CD4-positive, alpha-beta T cell treated with Interleukin-15 for 4 hours (primary cell): ENCODE results near the gene DOCK7.
"Not testable (repeated sequence)": the region's sequence is repeated elsewhere in the genome, so short reads cannot be mapped to it uniquely, and the experiment has no call there.

Experiments used
- DNase-seq: peaks from one replicate; pipeline ENCODE4 v3.0.0-alpha.2; 2020; ENCODE audit warnings: low spot score

The DOCK7 gene, protein sequence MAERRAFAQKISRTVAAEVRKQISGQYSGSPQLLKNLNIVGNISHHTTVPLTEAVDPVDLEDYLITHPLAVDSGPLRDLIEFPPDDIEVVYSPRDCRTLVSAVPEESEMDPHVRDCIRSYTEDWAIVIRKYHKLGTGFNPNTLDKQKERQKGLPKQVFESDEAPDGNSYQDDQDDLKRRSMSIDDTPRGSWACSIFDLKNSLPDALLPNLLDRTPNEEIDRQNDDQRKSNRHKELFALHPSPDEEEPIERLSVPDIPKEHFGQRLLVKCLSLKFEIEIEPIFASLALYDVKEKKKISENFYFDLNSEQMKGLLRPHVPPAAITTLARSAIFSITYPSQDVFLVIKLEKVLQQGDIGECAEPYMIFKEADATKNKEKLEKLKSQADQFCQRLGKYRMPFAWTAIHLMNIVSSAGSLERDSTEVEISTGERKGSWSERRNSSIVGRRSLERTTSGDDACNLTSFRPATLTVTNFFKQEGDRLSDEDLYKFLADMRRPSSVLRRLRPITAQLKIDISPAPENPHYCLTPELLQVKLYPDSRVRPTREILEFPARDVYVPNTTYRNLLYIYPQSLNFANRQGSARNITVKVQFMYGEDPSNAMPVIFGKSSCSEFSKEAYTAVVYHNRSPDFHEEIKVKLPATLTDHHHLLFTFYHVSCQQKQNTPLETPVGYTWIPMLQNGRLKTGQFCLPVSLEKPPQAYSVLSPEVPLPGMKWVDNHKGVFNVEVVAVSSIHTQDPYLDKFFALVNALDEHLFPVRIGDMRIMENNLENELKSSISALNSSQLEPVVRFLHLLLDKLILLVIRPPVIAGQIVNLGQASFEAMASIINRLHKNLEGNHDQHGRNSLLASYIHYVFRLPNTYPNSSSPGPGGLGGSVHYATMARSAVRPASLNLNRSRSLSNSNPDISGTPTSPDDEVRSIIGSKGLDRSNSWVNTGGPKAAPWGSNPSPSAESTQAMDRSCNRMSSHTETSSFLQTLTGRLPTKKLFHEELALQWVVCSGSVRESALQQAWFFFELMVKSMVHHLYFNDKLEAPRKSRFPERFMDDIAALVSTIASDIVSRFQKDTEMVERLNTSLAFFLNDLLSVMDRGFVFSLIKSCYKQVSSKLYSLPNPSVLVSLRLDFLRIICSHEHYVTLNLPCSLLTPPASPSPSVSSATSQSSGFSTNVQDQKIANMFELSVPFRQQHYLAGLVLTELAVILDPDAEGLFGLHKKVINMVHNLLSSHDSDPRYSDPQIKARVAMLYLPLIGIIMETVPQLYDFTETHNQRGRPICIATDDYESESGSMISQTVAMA (N-terminal part only)

DNA sequence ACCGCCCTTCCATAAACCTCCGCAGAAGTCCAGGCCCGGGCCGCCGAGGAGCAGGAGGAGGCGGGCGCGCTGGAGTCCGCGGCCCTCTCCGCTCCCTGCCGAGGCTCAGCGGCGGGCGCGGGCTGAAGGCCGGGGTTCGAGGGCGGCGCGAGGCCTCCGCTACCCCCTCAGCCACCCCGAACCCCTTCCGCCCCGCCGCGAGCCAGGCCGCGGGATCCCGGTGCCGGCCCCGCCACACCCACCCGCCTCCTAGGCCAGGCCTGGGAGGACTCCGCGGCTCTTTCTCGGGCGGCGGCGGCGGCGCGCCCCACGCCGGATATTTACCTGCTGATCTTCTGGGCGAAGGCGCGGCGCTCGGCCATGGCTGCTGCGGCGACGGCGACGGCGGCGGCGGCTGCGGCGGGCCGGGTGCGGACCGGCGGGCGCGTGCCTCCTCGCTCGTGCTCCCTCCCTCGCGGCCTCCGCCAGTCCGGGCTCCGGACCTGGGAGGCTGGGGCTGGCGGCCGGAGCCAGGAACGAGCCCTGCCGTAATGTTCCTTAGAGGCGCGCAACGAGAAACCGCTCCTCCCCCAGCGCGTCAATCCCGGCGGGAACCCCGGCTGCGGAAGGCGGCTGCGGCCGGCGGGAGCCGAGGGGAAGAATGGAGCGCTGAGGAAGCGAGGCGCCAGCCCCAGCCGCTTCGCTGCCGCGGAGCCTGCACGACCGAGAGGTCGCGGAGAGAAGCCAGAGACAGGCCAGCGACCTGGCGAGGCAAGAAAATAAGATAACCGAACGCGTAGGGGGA is at the start of gene DOCK7:
TSS of gene DOCK7 (minus strand) at position 484 of the 784 bp plus-strand sequence. CDS start at position 362, 122 bp downstream.
- peak; percentile 39 for DNase-seq

- no peak for DNase-seq
Measured at GRCh38 chr1:62735491-62736171, 47.4 kb upstream of the DOCK7 start.

DNA sequence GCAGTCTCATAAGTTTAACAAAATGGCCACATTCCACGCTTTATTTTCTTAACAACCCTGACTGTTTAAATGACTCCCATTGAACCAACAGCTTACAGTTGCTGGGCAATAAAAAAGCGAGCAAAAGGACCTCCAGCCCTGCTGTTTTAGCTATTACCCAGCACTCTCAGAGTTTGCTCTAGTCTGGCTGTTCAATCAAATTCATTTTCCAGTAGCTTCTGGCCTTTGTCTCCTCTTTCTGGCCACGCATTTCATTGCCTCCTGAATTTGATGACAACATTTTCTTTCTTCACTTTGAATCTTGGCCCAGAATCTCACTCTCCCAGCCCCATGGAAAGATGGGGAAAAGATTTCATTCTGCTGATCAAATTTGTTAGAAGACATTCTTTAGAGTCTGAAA is 44.1 kb upstream of the DOCK7 start:
- DNase-seq = no peak

- no peak for DNase-seq
Measured at GRCh38 chr1:62728963-62729362, 40.8 kb upstream of the DOCK7 start.

GRCh38 chr1:62727656-62728407 is 39.6 kb upstream of the DOCK7 start:
- no peak for DNase-seq

DNA sequence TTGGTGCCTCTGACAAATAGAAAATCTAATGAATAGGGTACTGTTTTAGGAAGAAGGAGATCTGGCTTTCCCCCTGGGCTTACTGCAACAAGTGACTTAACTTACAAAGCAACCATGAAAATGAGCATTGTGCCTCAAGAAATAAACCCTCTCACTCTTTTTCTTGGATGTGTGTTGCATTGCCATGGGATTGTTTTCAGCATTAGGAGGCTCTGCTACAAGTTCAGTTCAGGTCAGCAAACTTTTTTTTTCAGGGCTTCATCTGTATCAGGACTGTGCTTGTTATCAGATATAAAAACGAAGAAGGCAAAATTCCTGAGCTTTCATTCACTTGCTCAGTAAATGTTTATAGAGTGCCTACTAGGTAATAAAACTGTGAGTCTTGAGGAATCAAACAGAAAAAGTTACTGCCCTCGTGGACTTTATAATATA is 37.8 kb upstream of the DOCK7 start:
- DNase-seq = no peak

DNA sequence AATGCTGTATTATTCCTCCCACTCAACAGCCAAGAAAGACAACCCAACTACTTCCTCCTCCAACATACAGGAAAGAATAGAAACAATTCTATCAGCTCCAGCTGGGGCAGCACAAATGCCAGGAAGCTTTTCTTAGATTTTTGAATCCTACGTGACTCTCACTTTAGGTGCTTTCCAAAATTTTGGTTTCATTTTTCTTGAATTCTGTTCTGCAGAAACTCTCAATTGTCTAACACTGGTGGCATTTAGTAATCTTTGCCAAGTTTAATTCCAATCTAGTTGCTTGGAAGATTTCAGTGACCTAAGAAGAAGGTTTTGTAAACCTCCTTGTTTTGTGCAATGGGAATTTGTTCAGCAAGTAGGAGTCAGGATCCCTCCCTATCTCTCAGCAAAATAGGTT is 37.1 kb upstream of the DOCK7 start:
- DNase-seq = no peak

DNA sequence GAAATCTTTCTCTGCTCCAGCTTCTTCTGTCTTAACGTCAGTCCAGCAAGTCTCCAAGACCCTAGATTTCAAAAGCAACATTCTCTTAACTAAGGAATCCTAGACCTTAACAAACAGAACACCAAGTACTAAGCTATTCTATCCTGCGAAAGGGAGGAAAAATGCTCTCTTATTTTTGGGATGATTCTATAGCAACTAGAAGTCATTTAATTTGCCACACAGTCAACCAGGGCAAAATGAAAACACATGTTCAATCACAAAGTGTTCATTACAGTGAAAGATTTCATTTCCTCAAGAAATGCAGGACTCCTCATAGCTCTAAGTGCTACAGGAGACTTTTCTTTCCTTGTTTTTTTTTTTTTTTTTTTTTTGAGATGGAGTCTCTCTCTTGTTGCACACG is 36.2 kb upstream of the DOCK7 start:
- no peak for DNase-seq

- DNase-seq = no peak
Measured at GRCh38 chr1:62723883-62724282, 35.7 kb upstream of the DOCK7 start.

- DNase-seq = no peak
Measured at GRCh38 chr1:62722796-62723195, 34.6 kb upstream of the DOCK7 start.

DNA sequence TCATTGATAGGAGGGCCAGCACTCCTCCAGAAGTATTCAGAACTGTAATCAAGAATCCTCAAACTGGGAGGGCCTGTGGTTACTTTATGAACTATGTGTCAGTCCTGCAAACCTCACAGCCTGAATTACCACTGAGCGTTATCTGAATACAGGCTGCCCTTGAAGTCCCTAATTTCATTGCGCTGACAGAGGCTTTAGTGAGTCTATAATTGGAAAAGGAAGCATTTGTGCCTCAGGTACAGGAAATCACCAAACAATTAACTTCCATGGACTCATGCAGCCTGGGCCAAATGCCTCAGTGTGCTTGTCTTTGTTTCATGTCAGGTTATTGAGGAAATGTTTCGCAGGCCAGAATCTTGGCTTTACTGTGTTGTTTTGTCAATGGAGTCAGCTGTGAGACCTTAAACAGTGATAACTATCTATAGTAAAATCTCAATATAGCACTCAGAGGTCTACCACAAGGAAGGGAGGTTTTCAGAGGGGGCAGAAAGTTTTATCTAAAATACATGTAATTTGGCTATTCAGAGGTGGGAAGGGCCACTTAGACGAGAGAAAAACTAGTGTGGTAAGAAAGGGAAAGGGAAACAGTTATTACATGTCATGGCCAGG is 32.9 kb upstream of the DOCK7 start:
- DNase-seq = no peak

- not testable (repeated sequence) for DNase-seq
Measured at GRCh38 chr1:62718400-62718799, 30.2 kb upstream of the DOCK7 start.

DNA sequence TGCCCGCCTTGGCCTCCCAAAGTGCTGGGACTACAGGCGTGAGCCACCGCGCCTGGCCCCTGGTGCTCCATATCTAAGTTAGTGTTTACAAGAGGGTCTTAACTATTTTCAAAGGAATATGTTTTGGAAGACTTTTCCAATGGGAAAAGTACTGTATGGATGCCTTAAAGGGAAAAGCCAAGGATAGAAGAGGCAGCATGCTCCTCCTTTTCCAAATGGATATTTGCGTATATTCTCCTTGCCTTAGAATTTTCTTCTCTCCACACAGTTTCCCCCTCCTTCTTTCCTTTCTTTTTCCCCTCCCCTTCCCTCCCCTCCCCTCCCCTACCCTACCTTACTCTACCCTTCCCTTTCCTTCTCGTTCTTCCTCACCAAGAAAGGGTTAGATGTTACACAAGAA is 29.3 kb upstream of the DOCK7 start:
- no peak for DNase-seq

DNA sequence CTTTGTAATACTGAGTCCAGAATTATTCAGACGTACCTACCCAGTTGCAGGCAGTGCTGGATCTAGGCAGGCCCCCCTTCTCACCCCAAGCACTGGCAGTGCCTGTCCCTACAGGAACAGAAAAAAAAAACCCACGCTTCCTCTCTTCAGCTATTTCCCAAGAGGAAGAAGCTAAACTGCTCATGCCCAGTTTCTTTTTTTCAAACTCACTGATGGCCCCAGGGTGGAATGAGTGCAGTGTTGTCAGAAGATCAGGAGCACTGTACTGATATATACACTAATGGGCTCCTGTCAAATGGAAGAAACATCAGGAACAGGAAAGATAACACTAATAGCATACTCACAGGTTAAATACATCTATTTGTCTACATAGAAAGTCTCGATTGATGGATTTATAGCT is 28.2 kb upstream of the DOCK7 start:
- no peak for DNase-seq

DNA sequence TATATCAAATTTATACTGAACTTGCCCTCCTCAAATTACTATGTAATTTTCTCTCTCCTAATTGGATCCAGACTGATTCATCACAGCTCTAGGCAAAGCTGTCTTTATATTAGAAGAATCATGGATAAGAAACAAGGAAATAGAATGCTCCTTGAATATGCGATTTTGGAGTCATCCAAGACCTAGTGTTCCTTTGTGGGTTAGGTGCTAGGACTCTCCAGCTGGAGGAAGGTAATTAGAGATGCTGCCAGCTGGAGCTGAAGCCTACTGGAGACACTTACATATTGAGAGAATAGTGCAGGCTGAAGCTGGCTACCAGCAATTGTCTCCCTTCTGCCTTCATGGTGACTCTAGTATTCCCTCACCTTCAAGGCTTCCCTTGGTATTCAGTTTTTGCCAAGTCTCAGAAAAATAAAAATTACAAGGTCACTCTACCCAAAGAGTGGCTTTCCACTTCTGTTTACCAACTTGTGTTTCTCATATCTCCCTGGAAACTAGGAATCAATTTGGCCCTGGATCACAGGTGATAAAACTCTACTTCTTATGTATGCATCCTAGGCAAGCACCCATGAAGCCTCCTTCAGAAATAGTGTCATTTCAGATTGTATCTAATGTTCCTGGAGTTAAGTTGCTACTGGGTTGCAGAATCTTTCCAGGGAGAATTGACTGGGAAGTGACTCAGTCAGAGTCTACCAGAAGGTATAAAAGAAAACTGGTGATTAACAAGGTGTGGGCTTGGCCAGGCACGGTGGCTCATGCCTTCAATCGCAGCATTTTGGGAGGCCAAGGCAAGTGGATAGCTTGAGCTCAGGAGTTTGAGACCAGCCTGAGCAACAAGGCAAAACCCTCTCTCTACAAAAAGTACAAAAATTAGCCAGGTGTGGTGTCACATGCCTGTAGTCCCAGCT is 24.4 kb upstream of the DOCK7 start:
- DNase-seq = no peak

DNA sequence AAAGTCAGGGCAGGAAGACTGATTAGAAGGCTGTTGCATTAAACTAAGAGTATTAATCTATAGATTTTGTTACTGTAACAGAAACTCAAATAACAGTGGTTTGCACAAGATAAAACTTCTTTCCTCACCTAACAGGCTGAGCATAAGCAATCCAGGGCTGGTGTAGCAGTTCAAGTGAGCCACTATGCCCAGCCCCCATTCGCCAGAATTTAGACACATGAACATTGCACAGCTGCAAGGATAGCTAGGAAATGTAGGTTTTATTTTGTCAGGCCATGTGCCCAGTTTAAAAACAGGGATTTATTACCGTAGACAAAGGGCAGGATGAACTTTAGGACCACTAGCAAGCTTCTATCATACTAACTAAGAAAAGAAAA is 19.5 kb upstream of the DOCK7 start:
- DNase-seq = no peak

DNA sequence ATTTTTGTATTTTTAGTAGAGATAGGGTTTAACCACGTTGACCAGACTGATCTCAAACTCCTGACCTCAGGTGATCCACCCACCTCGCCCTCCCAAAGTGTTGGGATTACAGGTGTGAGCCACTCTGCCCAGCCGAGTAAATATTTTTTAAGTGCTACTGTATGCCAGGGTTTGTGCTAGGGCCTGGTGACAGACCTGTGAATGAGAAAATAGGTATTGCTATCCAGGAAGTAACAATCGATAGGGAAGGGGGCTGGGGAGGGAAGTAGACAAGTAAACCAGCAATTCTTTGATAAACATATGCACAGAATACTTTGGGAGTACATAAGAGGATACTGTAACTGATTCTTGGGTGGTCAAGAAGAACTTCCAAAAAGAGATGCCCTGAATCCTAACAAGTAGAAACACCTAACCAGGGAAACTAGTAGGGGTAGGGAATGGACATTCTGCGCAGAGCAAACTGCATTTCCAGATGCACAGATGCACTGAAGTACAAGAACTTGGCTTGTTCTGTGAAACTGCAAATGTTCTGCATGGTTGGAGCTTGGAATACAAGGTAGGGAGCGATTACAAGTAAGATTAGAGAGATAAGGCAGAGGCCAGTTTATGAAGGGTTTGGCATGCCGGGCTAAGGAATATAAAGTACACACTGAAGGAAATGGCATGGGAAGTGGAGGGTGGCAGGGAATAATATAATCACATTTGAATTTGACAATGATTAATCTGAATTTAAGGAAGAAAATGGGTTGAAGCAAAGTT is 19.0 kb upstream of the DOCK7 start:
- no peak for DNase-seq

GRCh38 chr1:62698161-62698560 is 10.0 kb upstream of the DOCK7 start:
- not testable (repeated sequence) for DNase-seq
